ENCODE results near the gene VRK1.
A peak's percentile ranks its signal among the peaks of the same experiment; 100 is the strongest.

GRCh38 chr14:96806836-96807235, 9.7 kb downstream of the VRK1 start:
- no peak for TF ChIP-seq POLR2A (IDR thresholded peaks at IDR 0.05; ENCODE audit: low read depth, low read length)
- no peak for TF ChIP-seq CTCF (conservative IDR thresholded peaks at IDR 0.05; ENCODE audit: low read depth, low read length)
- 0 out of 2 replicates have a peak, but pooled peaks have one; percentile 21 for TF ChIP-seq CEBPB (IDR thresholded peaks at IDR 0.05; ENCODE audit: low read depth, low read length)
